SK-N-SH (cell line): ENCODE measurements around the gene FOXL2NB. TPM values are rescaled to one million over a fixed set of nuclear protein-coding genes. Genes with fewer than 3 reads are reported as not detected.

Experiments
- CTCF ChIA-PET: fragments of 300-600, 350-600 bp; formaldehyde crosslinking; extraction: SDS; loops from one replicate; lab custom pipeline; 2021; lab: Yijun Ruan, JAX
- POLR2A ChIA-PET: fragments of 350-600 bp; sonication (Branson Sonifier 250); formaldehyde crosslinking; extraction: SDS; loops from one replicate; lab custom pipeline; 2020; ENCODE audit warnings: antibody characterized with exemption, inconsistent platforms; lab: Yijun Ruan, JAX
- DNase-seq: peaks from one replicate; pipeline ENCODE4 v3.0.0; 2012
- H2AFZ ChIP-seq: fragments of 200-600 bp; sonication (generic); 2 replicates; pipeline ENCODE4 v1.8.1; 2016; ENCODE audit warnings: antibody characterized with exemption, mild to moderate bottlenecking, low read depth
- H3F3A ChIP-seq: fragments of 200-600 bp; sonication (generic); replicated peaks from 2 replicates; pipeline ENCODE3; 2016; ENCODE audit warnings: antibody characterized with exemption, mild to moderate bottlenecking; ENCODE audit not compliant: insufficient read depth
- H3K27ac ChIP-seq, 2 experiments: fragments of 200-500 bp in 1 of 2; fragments of 200-600 bp in 1 of 2; sonication (Bioruptor generic) in 1 of 2; sonication (generic), shearing (Covaris generic) in 1 of 2; 2 replicates each; pipeline versions ENCODE4 v1.5.1 to v1.6.1; 2014 to 2016; ENCODE audit warnings: low read depth in 2 of 2, inconsistent platforms in 1 of 2, low read length in 1 of 2, mild to moderate bottlenecking in 1 of 2, mixed read lengths in 1 of 2
- H3K27me3 ChIP-seq: fragments of 200-600 bp; sonication (generic), shearing (Covaris generic); 2 replicates; pipeline ENCODE4 v1.6.1; 2016; ENCODE audit warnings: mixed run types; ENCODE audit not compliant: insufficient read depth
- H3K36me3 ChIP-seq, 2 experiments: fragments of 200-500 bp in 1 of 2; fragments of 200-600 bp in 1 of 2; sonication (Bioruptor generic) in 1 of 2; sonication (generic) in 1 of 2; replicated peaks in 1 of 2; 2 replicates each; pipeline versions ENCODE3 to v1.5.1; 2014 to 2016; ENCODE audit warnings: low read length in 1 of 2, mild to moderate bottlenecking in 1 of 2; ENCODE audit not compliant: insufficient read depth in 2 of 2, control insufficient read depth in 1 of 2
- H3K4me1 ChIP-seq, 2 experiments: fragments of 200-500 bp in 1 of 2; fragments of 200-600 bp in 1 of 2; sonication (Bioruptor generic) in 1 of 2; sonication (generic), shearing (Covaris generic) in 1 of 2; 2 replicates each; pipeline versions ENCODE4 v1.5.1 to v1.6.1; 2014 to 2016; ENCODE audit warnings: low read depth in 1 of 2, low read length in 1 of 2, mixed run types in 1 of 2; ENCODE audit not compliant: insufficient read depth in 2 of 2, control insufficient read depth in 1 of 2
- H3K4me2 ChIP-seq: fragments of 200-600 bp; sonication (generic), shearing (Covaris generic); 2 replicates; pipeline ENCODE4 v1.6.1; 2017; ENCODE audit warnings: mixed run types
- H3K4me3 ChIP-seq, 2 experiments: fragments of 200-500 bp in 1 of 2; fragments of 200-600 bp in 1 of 2; sonication (Bioruptor generic) in 1 of 2; sonication (generic), shearing (Covaris generic) in 1 of 2; 2 replicates each; pipeline versions ENCODE4 v1.5.1 to v1.8.1; 2014 to 2016; ENCODE audit warnings: low read depth in 2 of 2, inconsistent platforms in 1 of 2, low read length in 1 of 2, mild to moderate bottlenecking in 1 of 2, mixed read lengths in 1 of 2, moderate library complexity in 1 of 2
- H3K79me2 ChIP-seq: fragments of 200-600 bp; sonication (generic); 2 replicates; pipeline ENCODE4 v1.8.1; 2017; ENCODE audit warnings: mild to moderate bottlenecking; ENCODE audit not compliant: insufficient read depth
- H3K9ac ChIP-seq: fragments of 200-600 bp; sonication (generic); 2 replicates; pipeline ENCODE4 v1.6.1; 2017; ENCODE audit warnings: mixed run types
- H3K9me2 ChIP-seq: fragments of 200-600 bp; sonication (generic); 2 replicates; pipeline ENCODE4 v1.6.1; 2017; ENCODE audit warnings: mixed run types
- H3K9me3 ChIP-seq: fragments of 200-600 bp; sonication (generic); 2 replicates; pipeline ENCODE4 v1.6.1; 2017; ENCODE audit warnings: mixed run types, mild to moderate bottlenecking, moderate library complexity
- H4K20me1 ChIP-seq: fragments of 200-600 bp; sonication (generic); 2 replicates; pipeline ENCODE4 v1.6.1; 2017; ENCODE audit warnings: mild to moderate bottlenecking, mixed run types; ENCODE audit not compliant: insufficient read depth
- CHD2 ChIP-seq: fragments of 150-350 bp; IDR thresholded peaks from 2 replicates; pipeline ENCODE4 v1.6.1; 2018; ENCODE audit warnings: low read length; ENCODE audit not compliant: partially characterized antibody
- ELF1 ChIP-seq: IDR thresholded peaks from 2 replicates; pipeline ENCODE4 v1.4.0; 2012
- FOSL2 ChIP-seq: IDR thresholded peaks from 2 replicates; pipeline ENCODE4 v1.4.0; 2012; ENCODE audit warnings: low read depth, mild to moderate bottlenecking, moderate library complexity, borderline replicate concordance
- GABPA ChIP-seq: IDR thresholded peaks from 2 replicates; pipeline ENCODE4 v1.4.0; 2012; ENCODE audit warnings: low read depth, mild to moderate bottlenecking
- GATA2 ChIP-seq: sonication (generic); formaldehyde crosslinking; IDR thresholded peaks from 2 replicates; pipeline ENCODE4 v1.5.0; 2020; ENCODE audit warnings: mild to moderate bottlenecking, missing genetic modification reagents
- NFIC ChIP-seq: IDR thresholded peaks from 2 replicates; pipeline ENCODE4 v1.4.0; 2012; ENCODE audit warnings: borderline replicate concordance
- PBX3 ChIP-seq: IDR thresholded peaks from 2 replicates; pipeline ENCODE4; 2012
- POLR2AphosphoS5 ChIP-seq: IDR thresholded peaks from 2 replicates; pipeline ENCODE4 v1.6.1; 2012; ENCODE audit warnings: low read depth, low read length
- RAD21 ChIP-seq: IDR thresholded peaks from 2 replicates; pipeline ENCODE4 v1.6.1; 2012; ENCODE audit warnings: mild to moderate bottlenecking, low read length
- RCOR1 ChIP-seq: fragments of 150-350 bp; IDR thresholded peaks from 2 replicates; pipeline ENCODE4 v1.6.1; 2017; ENCODE audit warnings: antibody characterized with exemption, low read length
- RFX5 ChIP-seq: IDR thresholded peaks from 2 replicates; pipeline ENCODE4 v1.6.1; 2012; ENCODE audit warnings: mild to moderate bottlenecking, improper control_type of control experiment, low read length
- RXRA ChIP-seq: IDR thresholded peaks from 2 replicates; pipeline ENCODE4 v1.4.0; 2012; ENCODE audit warnings: low read depth, mild to moderate bottlenecking, borderline replicate concordance
- SIN3A ChIP-seq: IDR thresholded peaks from 2 replicates; pipeline ENCODE4 v1.6.1; 2012; ENCODE audit warnings: low read depth, mild to moderate bottlenecking, low read length, moderate library complexity, borderline replicate concordance
- SMC3 ChIP-seq: IDR thresholded peaks from 2 replicates; pipeline ENCODE4 v1.6.1; 2012; ENCODE audit warnings: low read depth, low read length, improper control_type of control experiment
- TAF1 ChIP-seq: IDR thresholded peaks from 2 replicates; pipeline ENCODE4 v1.6.1; 2012; ENCODE audit warnings: low read depth, mild to moderate bottlenecking, low read length, moderate library complexity, borderline replicate concordance
- TEAD4 ChIP-seq: IDR thresholded peaks from 2 replicates; pipeline ENCODE4 v1.4.0; 2012; ENCODE audit warnings: mild to moderate bottlenecking, borderline replicate concordance; ENCODE audit not compliant: insufficient read depth
- USF1 ChIP-seq: IDR thresholded peaks from 2 replicates; pipeline ENCODE4 v1.4.0; 2012; ENCODE audit warnings: low read depth, borderline replicate concordance
- USF2 ChIP-seq: fragments of 150-350 bp; IDR thresholded peaks from 2 replicates; pipeline ENCODE4 v1.6.1; 2017; ENCODE audit warnings: antibody characterized with exemption, low read length, low read depth, borderline replicate concordance
- WGBS: methylation state at CpG from one replicate; pipeline ENCODE4 v1.1.6; 2017; ENCODE audit warnings: low lambda C conversion rate; 5-methylcytosine and 5-hydroxymethylcytosine counted together
- polyA plus RNA-seq, 3 experiments: library from polyadenylated mRNA; depleted of rRNA; stranded (reverse); fragments of >200 nt; gene quantifications; 2 replicates each; pipeline ENCODE4 v1.2.3, GENCODE V29; 2012
- TF ChIP-seq, protein P1 (sequence below): fragments of 150-350 bp; IDR thresholded peaks from 2 replicates; pipeline ENCODE4 v1.6.1; 2016; ENCODE audit warnings: mild to moderate bottlenecking, low read depth, low read length
- TF ChIP-seq, protein P2 (sequence below): IDR thresholded peaks from 2 replicates; pipeline ENCODE4 v1.4.0; 2012; ENCODE audit warnings: low read depth
- TF ChIP-seq, protein P3 (sequence below): fragments of 200-600 bp; sonication (generic); IDR thresholded peaks from 2 replicates; pipeline ENCODE4 v1.6.1; 2017; ENCODE audit warnings: antibody characterized with exemption, mild to moderate bottlenecking, moderate library complexity

FOXL2NB gene
- polyA plus RNA-seq, 1 of the 3 experiments (the other 2 are of a cell fraction), result not detected

GRCh38 chr3:138915503-138916498 lies 31.2 kb upstream of the FOXL2NB start (continued):
- TF ChIP-seq FOSL2, result no peak
- TF ChIP-seq TEAD4, result no peak
- TF ChIP-seq, protein P1, sequence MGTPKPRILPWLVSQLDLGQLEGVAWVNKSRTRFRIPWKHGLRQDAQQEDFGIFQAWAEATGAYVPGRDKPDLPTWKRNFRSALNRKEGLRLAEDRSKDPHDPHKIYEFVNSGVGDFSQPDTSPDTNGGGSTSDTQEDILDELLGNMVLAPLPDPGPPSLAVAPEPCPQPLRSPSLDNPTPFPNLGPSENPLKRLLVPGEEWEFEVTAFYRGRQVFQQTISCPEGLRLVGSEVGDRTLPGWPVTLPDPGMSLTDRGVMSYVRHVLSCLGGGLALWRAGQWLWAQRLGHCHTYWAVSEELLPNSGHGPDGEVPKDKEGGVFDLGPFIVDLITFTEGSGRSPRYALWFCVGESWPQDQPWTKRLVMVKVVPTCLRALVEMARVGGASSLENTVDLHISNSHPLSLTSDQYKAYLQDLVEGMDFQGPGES, result no peak
- no peak for TF ChIP-seq RFX5
- peak; percentile 65 for TF ChIP-seq RAD21
- TF ChIP-seq USF2, result no peak
- TF ChIP-seq RCOR1, result no peak
- TF ChIP-seq USF1, result no peak
- TF ChIP-seq GABPA, result no peak

DNA sequence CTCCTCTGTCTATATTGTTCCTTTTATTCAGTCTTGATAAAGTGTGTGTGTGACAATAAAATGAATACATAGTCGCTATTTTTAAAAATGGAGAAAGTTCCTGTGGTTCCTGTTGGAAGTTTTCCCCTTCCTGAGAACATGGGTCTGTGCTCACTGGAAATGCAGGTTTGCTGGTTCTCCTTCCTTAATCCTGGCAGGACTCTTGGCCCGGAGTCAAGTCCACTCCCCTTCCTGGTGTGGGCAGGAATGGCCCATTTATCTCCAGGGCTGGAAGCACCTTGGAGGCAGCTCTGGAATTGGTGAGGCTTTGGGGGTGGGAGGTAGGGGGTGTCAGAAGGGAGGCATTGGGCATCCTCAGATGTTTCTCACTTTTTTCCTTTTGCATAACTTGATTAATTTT lies 30.2 kb upstream of the FOXL2NB start:
- H3K9ac ChIP-seq, result no peak overlapping the region
- ChIA-PET POLR2A (interaction anchor here (2.5 kb wide), 1 partner anchor 323 kb away, joined by 15 read pairs; the partner anchor contains the start of gene CEP70), CTCF (interaction anchor here (0.7 to 15.8 kb wide), 56 partner anchors 10 to 626 kb away, joined by 3 to 298 read pairs (median 8); partner anchors contain the start of genes CEP70, ESYT3, FAIM and PIK3CB)
- H3K4me3 ChIP-seq, result no peak overlapping the region
- H3K27ac ChIP-seq, result no peak overlapping the region
- no peak for DNase-seq
- H3K79me2 ChIP-seq, result no peaks in the 10 kb centered on the region
- H3F3A ChIP-seq, result peaks cover 7% of the 10 kb centered on the region
- no peaks in the 10 kb centered on the region for H3K27me3 ChIP-seq
- peaks cover 3 to 5% of the 10 kb centered on the region in 2 experiments; a peak in 1 of 4 replicates for H3K4me1 ChIP-seq
- WGBS, result 54% methylated on average over 2 of the region's 2 CpGs
- H2AFZ ChIP-seq, result no peak overlapping the region
- H3K9me3 ChIP-seq, result no peaks in the 10 kb centered on the region
- H3K36me3 ChIP-seq, result no peaks in the 10 kb centered on the region
- H3K4me2 ChIP-seq, result no peak overlapping the region
- H4K20me1 ChIP-seq, result no peaks in the 10 kb centered on the region
- no peaks in the 10 kb centered on the region for H3K9me2 ChIP-seq
- TF ChIP-seq SMC3 (no peak), CHD2 (no peak), GABPA (no peak), RXRA (no peak), POLR2AphosphoS5 (no peak), NFIC (no peak), USF1 (no peak), FOSL2 (no peak), SIN3A (no peak), PBX3 (no peak), ELF1 (no peak), TAF1 (no peak), GATA2 (CRISPR knock-in tag) (no peak)
- TF ChIP-seq, protein P2, sequence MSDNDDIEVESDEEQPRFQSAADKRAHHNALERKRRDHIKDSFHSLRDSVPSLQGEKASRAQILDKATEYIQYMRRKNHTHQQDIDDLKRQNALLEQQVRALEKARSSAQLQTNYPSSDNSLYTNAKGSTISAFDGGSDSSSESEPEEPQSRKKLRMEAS, result no peak
- TF ChIP-seq, protein P1, result no peak
- TF ChIP-seq, protein P3, sequence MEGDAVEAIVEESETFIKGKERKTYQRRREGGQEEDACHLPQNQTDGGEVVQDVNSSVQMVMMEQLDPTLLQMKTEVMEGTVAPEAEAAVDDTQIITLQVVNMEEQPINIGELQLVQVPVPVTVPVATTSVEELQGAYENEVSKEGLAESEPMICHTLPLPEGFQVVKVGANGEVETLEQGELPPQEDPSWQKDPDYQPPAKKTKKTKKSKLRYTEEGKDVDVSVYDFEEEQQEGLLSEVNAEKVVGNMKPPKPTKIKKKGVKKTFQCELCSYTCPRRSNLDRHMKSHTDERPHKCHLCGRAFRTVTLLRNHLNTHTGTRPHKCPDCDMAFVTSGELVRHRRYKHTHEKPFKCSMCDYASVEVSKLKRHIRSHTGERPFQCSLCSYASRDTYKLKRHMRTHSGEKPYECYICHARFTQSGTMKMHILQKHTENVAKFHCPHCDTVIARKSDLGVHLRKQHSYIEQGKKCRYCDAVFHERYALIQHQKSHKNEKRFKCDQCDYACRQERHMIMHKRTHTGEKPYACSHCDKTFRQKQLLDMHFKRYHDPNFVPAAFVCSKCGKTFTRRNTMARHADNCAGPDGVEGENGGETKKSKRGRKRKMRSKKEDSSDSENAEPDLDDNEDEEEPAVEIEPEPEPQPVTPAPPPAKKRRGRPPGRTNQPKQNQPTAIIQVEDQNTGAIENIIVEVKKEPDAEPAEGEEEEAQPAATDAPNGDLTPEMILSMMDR, result no peak
